Measurements from ENCODE around the gene DNLZ.
A peak's percentile ranks its signal among the peaks of the same experiment; 100 is the strongest.

Gene DNLZ

GRCh38 chr9:136328622-136329041 lies 34.9 kb downstream of the DNLZ start:
- Histone ChIP-seq H3K27me3 (no peaks in the 10 kb centered on the region), H3K4me1 (peaks cover 3 to 35% (median 32%) of the 10 kb centered on the region in 4 donors), H3K9me3 (no peaks in the 10 kb centered on the region), H3K4me3 (peak overlapping the region; percentile 62 to 87), H3K27ac (peak overlapping the region; percentile 73 to 81), H3K36me3 (peaks cover 0 to 10% (median 0%) of the 10 kb centered on the region in 3 donors)
- intact Hi-C loops (cut with DNase I; ENCODE audit: low total_unique reads) = no loop called here
- DNase-seq = no peak
- TF ChIP-seq, protein P1, sequence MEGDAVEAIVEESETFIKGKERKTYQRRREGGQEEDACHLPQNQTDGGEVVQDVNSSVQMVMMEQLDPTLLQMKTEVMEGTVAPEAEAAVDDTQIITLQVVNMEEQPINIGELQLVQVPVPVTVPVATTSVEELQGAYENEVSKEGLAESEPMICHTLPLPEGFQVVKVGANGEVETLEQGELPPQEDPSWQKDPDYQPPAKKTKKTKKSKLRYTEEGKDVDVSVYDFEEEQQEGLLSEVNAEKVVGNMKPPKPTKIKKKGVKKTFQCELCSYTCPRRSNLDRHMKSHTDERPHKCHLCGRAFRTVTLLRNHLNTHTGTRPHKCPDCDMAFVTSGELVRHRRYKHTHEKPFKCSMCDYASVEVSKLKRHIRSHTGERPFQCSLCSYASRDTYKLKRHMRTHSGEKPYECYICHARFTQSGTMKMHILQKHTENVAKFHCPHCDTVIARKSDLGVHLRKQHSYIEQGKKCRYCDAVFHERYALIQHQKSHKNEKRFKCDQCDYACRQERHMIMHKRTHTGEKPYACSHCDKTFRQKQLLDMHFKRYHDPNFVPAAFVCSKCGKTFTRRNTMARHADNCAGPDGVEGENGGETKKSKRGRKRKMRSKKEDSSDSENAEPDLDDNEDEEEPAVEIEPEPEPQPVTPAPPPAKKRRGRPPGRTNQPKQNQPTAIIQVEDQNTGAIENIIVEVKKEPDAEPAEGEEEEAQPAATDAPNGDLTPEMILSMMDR (IDR thresholded peaks at IDR 0.05) = no peak

GRCh38 chr9:136328011-136328621 lies 35.4 kb downstream of the DNLZ start:
- TF ChIP-seq, protein P1 (IDR thresholded peaks at IDR 0.05) = no peak
- H3K4me3 ChIP-seq = peak overlapping the region; percentile 62 to 87
- intact Hi-C loops (cut with DNase I; ENCODE audit: low total_unique reads) = no loop called here
- no peaks in the 10 kb centered on the region for H3K27me3 ChIP-seq
- no peak for DNase-seq
- peaks cover 0 to 10% (median 0%) of the 10 kb centered on the region in 3 donors for H3K36me3 ChIP-seq
- H3K27ac ChIP-seq = peak overlapping the region; percentile 73 to 81
- H3K9me3 ChIP-seq = no peaks in the 10 kb centered on the region
- H3K4me1 ChIP-seq = peaks cover 3 to 35% (median 32%) of the 10 kb centered on the region in 4 donors

DNA sequence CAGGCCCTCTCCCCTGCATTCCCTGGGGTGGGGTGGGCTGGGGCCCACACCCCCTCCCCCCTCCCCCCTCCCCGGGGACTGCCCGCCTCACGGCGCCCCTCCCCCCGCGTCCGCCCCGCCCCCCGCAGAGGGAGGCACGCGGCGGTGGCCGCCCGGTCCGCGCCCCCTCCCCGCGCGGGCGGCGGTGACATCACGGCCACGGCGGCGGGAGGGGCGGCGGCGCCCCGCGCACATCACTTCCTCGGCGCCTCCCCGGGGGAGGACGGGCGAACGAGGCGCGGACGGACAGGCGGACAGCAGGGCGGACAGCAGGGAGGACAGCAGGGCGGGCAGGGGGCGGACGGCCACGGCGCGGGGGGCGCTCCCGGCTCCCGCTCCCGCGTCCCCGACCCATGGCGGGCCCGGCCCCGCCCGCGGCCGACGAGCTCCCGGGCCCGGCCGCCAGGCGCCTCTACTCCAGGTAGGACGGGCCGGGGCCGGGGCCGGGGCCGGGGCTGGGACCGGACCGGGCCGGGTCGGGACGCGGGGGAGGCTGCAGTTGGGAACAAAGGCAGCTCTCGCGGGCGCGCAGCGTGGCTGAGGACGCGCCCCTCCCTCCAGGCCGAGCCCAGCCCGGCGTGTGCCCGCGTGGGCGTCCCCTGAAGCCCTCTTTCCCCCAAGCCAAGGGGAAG lies 36.1 kb downstream of the DNLZ start, which contains the start of gene GPSM1:
Gene GPSM1 (plus strand): TSS at position 236 of the 671 bp plus-strand sequence. CDS start 157 bp downstream, at position 393.
- H3K4me1 ChIP-seq = peaks cover 3 to 35% (median 32%) of the 10 kb centered on the region in 4 donors
- TF ChIP-seq, protein P1 (IDR thresholded peaks at IDR 0.05) = no peak
- no peaks in the 10 kb centered on the region for H3K27me3 ChIP-seq
- H3K36me3 ChIP-seq = peaks cover 0 to 10% (median 0%) of the 10 kb centered on the region in 3 donors
- DNase-seq = peak in 1 of 2 donors; percentile 61
- H3K4me3 ChIP-seq = peak within 1 kb of the TSS; percentile 62 to 87
- intact Hi-C loops (cut with DNase I; ENCODE audit: low total_unique reads) = no loop called here
- peak within 1 kb of the TSS; percentile 73 to 81 for H3K27ac ChIP-seq
- no peaks in the 10 kb centered on the region for H3K9me3 ChIP-seq

DNA sequence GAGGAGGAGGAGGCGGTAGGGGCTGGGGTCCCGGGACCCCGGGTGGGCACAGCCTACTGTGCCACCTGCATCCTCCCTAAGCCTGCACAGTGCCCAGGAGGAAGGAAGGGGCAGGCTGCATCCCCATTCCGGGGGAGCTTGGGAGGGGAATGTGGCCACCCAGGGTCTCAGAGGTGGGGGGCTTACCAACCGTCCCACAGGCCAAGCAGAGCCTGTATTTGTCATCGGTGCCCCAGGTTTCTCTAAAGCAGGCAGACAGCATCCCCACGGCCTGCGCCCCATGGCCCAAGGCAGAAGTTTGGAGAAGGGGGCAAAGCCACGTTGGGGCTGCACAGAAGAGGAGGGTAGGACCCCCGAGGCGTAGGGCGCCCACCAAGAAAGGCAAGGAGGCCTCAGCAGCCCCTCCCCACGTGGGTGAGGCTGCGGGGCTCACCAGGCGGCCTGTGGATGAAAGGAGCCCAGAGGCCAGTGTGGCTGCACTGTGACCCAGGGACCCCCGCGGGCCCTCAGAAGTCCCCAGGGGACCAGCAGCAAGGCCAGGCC lies 36.7 kb downstream of the DNLZ start:
- Histone ChIP-seq H3K27me3 (no peaks in the 10 kb centered on the region), H3K27ac (peak overlapping the region; percentile 73 to 81), H3K4me1 (peaks cover 3 to 35% (median 32%) of the 10 kb centered on the region in 4 donors), H3K9me3 (no peaks in the 10 kb centered on the region), H3K4me3 (peak overlapping the region; percentile 62 to 87), H3K36me3 (peaks cover 0 to 4% (median 0%) of the 10 kb centered on the region in 3 donors)
- TF ChIP-seq, protein P1 (IDR thresholded peaks at IDR 0.05) = no peak
- intact Hi-C loops (cut with DNase I; ENCODE audit: low total_unique reads) = no loop called here
- no peak for DNase-seq

DNA sequence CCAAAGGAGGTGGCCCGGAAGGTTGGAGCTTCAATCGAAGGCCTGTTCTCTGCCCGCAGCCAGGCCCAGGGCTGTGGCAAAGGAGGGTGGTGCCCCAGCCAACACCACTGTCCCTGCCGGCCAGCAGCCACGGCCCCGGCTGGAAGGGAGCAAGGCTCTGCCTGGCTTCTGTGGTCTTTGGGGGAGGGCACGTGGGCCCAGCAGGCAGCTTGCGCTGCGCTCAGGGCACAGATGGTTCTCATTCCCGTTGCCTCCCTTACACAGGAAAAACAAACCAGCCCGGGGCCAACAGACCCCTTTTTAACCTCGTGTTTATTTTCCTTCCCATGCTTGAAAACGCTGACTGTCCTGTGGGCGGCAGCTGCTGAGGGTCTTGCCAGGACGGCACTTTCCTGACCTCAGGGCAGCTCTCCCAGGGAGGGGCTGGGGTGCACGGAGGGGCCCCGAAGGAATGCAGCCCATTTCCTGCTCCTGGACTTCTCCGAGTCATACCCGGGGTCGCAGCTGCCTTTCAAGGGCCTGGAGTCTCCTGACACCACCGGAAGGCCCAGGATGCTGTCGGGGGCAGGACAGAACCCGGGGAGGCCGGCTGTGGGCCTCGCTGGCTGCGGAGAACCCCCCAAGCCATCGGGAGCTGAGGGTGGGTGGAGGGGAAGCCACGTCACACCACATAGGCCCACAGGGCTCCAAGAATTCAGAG lies 37.3 kb downstream of the DNLZ start:
- Histone ChIP-seq H3K9me3 (no peaks in the 10 kb centered on the region), H3K36me3 (no peaks in the 10 kb centered on the region), H3K27ac (peak overlapping the region; percentile 73 to 81), H3K27me3 (no peaks in the 10 kb centered on the region), H3K4me1 (peaks cover 3 to 35% (median 32%) of the 10 kb centered on the region in 4 donors), H3K4me3 (peak overlapping the region in 1 of 2 donors; percentile 87)
- intact Hi-C loops (cut with DNase I; ENCODE audit: low total_unique reads) = no loop called here
- DNase-seq = no peak
- TF ChIP-seq, protein P1 (IDR thresholded peaks at IDR 0.05) = no peak

All from tibial artery (tissue), 4 donors.